HFFc6 (cell line): ENCODE measurements around the gene MPPED1. TPM values are rescaled to one million over a fixed set of nuclear protein-coding genes. Genes with fewer than 3 reads are reported as not detected.

Experiments used
- DNase-seq: peaks from one replicate; pipeline ENCODE4 v3.0.0-alpha.2; 2018
- H3K27ac Mint-ChIP-seq: 2 replicates; pipeline ENCODE4 v1.8.0; 2020; ENCODE audit warnings: mild to moderate bottlenecking, mixed read lengths
- H3K27me3 Mint-ChIP-seq: 2 replicates; pipeline ENCODE4 v1.8.0; 2021; ENCODE audit warnings: mild to moderate bottlenecking, moderate library complexity, mixed read lengths; ENCODE audit not compliant: insufficient read depth
- H3K36me3 Mint-ChIP-seq: 2 replicates; pipeline ENCODE4 v1.8.0; 2021; ENCODE audit warnings: low read depth, mixed read lengths
- H3K4me1 Mint-ChIP-seq: 2 replicates; pipeline ENCODE4 v1.8.0; 2020; ENCODE audit warnings: low read depth, mixed read lengths
- H3K4me3 Mint-ChIP-seq: 2 replicates; pipeline ENCODE4 v1.8.0; 2020; ENCODE audit warnings: mild to moderate bottlenecking, moderate library complexity, mixed read lengths
- H3K9me3 Mint-ChIP-seq: 2 replicates; pipeline ENCODE4 v1.8.0; 2020; ENCODE audit warnings: mild to moderate bottlenecking, mixed read lengths
- CTCF ChIP-seq: fragments of 200-600 bp; sonication (generic); IDR thresholded peaks from 2 replicates; pipeline ENCODE4 v1.5.0; 2021; ENCODE audit warnings: antibody characterized with exemption, mild to moderate bottlenecking
- total RNA-seq, 6 experiments: library from RNA; stranded (reverse); fragmentation: NEBNext Ultra II Directional; extraction: Animal tissue kit (Norgen Biotek cat#: 25700); gene quantifications; 2 replicates in 1 of 6; 3 replicates in 5 of 6; pipeline ENCODE4 v1.2.3, GENCODE V29; 2021

The MPPED1 gene
- total RNA-seq, 6 experiments from 2014 or later: not detected

GRCh38 chr22:43424201-43424600, 12.4 kb downstream of the MPPED1 start:
- no peak for TF ChIP-seq CTCF
- Mint-ChIP-seq H3K4me3 (no peak overlapping the region), H3K4me1 (no peaks in the 10 kb centered on the region), H3K9me3 (no peaks in the 10 kb centered on the region), H3K36me3 (no peaks in the 10 kb centered on the region), H3K27ac (no peak overlapping the region), H3K27me3 (peaks cover 29% of the 10 kb centered on the region)
- no peak for DNase-seq

- Mint-ChIP-seq H3K4me1 (no peaks in the 10 kb centered on the region), H3K36me3 (no peaks in the 10 kb centered on the region), H3K9me3 (no peaks in the 10 kb centered on the region), H3K27ac (no peak overlapping the region), H3K27me3 (peaks cover 24% of the 10 kb centered on the region), H3K4me3 (no peak overlapping the region)
- no peak for TF ChIP-seq CTCF
- no peak for DNase-seq
Measured at GRCh38 chr22:43424666-43425630, 13.1 kb downstream of the MPPED1 start.

GRCh38 chr22:43425976-43426785, 14.4 kb downstream of the MPPED1 start:
- DNase-seq: no peak
- TF ChIP-seq CTCF: no peak
- Mint-ChIP-seq H3K9me3 (no peaks in the 10 kb centered on the region), H3K27me3 (peaks cover 15% of the 10 kb centered on the region), H3K36me3 (no peaks in the 10 kb centered on the region), H3K4me3 (no peak overlapping the region), H3K4me1 (no peaks in the 10 kb centered on the region), H3K27ac (no peak overlapping the region)

GRCh38 chr22:43426816-43427215, 15.0 kb downstream of the MPPED1 start:
- Mint-ChIP-seq H3K9me3 (no peaks in the 10 kb centered on the region), H3K4me1 (no peaks in the 10 kb centered on the region), H3K27me3 (peaks cover 13% of the 10 kb centered on the region), H3K27ac (no peak overlapping the region), H3K36me3 (no peaks in the 10 kb centered on the region), H3K4me3 (no peak overlapping the region)
- no peak for DNase-seq
- TF ChIP-seq CTCF: no peak

- Mint-ChIP-seq H3K9me3 (no peaks in the 10 kb centered on the region), H3K4me3 (no peak overlapping the region), H3K36me3 (no peaks in the 10 kb centered on the region), H3K27ac (no peak overlapping the region), H3K27me3 (peaks cover 7% of the 10 kb centered on the region), H3K4me1 (no peaks in the 10 kb centered on the region)
- no peak; the same call in 1 of the 2 replicates for TF ChIP-seq CTCF
- DNase-seq: no peak
Measured at GRCh38 chr22:43427296-43428004, 15.6 kb downstream of the MPPED1 start.
